CD4-positive, alpha-beta T cell treated with Interleukin-10 for 1 hour (primary cell): ENCODE data around the gene DENND11.
A peak's percentile ranks its signal among the peaks of the same experiment; 100 is the strongest.

Experiments
- DNase-seq: peaks from one replicate; pipeline ENCODE4 v3.0.0-alpha.2; 2020

DENND11 gene

DNA sequence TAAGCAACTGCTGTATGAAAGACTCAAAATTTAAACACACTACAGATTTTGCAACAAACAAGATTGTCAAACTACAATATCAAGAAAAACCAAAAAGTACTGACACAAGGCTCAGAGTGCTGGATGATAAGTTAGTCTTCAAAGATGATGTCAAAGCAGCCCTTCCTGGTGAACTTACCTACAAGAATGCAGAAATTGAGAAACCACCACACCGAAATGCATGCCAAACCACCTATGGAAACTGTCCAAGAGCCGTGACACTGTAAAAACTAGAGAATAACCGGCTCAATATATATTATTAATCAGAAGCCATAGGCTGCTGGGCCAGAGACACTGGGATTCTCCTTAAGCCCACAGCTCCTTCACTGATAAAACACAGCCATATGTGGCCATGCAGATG, 25.3 kb downstream of the DENND11 start:
- no peak for DNase-seq

DNA sequence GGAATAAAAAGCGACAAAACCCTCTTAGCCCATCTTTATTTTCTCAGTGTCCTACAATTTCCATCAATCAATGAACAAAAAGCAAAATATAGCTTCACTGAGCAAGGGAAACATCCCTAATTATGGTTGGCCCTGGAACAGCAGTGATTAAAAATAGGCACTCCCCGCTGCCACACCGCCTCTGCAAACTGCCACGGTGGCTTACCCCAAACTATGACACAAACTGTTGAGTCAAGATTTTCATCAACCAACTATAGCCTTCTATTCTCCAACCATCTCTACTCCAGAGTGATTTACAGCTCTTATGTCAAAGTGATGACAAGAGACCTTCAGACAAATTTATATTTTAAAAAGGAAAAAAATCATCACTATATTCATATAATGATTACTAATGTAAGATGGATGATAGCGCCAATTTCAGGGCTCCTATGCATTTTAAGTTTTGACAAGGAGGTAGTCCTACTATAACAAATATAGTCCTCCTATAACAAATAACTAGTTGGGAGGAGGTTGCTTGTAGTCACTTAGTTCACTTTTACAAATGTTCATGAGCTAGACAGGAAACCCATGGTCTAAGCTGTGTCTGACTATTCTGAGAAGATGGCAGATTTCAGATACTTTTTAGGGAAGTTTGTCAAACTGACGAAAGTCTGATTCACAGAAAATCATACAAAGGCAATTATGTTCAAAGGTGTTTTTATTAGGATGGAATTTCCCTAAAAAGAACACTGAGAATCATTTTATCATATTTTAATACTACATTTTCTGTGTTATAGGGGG, 26.3 kb downstream of the DENND11 start:
- no peak for DNase-seq

DNA sequence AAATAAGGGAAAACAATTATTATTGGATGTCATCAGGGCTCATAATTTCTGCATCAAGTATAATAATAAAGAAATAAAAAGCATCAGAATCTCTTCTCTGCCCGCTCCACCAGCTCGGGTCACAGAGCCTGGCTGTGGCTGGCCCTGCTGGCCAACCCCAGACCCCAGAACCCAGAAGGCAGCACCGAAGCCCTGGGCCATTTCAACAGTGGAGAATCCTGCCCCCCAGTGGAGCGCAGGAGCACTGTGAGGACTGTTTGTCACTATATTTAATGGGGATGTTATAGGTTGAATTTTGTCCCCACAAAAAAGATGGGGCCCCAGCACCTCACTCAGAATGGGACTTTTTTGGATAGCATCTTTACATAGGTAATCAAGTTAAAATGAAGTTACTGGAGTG, 27.3 kb downstream of the DENND11 start:
- DNase-seq = no peak

- no peak for DNase-seq
These were observed 27.7 kb downstream of the DENND11 start for GRCh38 chr7:141674171-141674671.

- no peak for DNase-seq
These were observed 28.6 kb downstream of the DENND11 start for GRCh38 chr7:141673346-141673745.

- no peak for DNase-seq
These were observed 30.1 kb downstream of the DENND11 start for GRCh38 chr7:141671705-141672496.

GRCh38 chr7:141668853-141669252, 33.1 kb downstream of the DENND11 start:
- DNase-seq = no peak

DNA sequence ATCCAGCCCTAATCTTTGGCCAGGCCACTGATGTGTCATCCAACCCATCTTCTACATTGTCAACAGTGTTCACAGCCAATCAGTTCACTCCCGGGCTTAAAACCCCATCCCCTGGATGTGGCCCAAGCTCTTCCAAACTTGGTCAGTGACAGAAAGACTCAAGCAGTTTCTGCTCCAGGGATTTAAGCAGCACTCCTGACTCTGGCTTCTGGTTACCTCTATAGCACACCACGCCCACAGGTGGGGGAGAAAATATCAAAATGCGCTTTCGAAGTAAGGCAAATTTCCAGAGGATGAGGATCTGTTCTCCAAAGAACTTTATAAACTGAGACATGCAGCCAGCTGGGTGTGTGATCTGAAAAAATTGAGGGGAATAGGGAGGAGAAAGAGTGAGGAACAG, 35.9 kb downstream of the DENND11 start:
- DNase-seq = no peak

DNA sequence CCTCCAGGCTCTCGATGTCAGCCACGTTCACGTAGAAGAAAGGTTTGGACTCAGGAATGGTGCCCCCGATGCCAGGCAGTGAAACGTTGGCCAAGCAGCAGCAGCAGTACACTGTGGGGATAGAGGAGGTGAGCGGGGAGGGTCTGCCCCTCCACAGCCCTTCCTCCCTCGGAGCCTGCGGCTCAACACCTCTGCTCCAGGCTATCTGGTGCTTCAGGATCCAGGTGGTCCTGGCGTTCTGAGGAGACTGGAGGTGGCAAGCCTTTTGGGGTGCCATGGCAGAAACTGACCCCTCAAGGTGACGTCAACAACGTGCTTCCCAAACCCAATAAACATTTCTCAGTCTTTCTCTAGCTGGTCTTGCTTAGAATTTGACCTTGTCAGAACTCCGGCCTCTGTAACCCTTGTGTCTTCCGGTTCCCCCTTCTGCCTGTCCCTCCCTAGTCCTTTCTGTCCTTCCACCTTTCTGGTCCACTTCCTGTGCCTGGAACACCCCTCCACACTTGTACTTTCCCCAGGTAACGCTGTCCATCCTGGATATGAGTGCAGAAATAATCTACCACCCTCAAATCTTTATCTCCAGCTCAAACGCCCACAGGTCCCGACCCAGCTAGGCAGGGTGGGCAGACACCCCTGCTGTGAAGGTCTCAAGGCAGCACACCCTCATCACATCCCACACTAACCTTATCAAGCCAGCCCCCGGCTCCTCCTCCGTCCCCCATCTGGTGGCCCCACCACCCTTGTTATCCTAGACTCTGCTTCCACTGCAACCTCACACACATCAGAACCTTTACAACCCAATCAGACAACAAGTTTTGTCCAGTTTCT, 36.5 kb downstream of the DENND11 start:
- DNase-seq = no peak

DNA sequence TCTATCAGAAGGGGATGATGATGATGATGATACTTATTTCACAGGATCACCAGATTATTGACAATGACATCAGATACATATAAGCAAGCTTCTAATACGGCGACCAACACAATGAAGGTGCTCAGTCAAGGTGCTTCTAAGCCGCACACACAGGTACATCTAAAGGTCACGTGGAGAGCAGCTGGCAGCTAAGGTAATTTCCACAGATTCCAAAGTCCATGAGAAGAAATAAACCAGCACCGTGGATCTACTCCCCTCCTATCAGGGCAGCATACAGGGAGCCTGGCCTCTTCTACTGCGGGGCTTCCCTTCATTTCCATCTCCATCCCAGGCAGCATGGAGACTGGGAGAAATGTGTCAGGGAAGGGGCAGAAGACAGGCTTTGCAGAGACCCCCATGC, 37.5 kb downstream of the DENND11 start:
- DNase-seq = no peak

- no peak for DNase-seq
These were observed 38.7 kb downstream of the DENND11 start for GRCh38 chr7:141663081-141663849.

GRCh38 chr7:141660259-141660658, 41.7 kb downstream of the DENND11 start:
- DNase-seq = no peak

DNA sequence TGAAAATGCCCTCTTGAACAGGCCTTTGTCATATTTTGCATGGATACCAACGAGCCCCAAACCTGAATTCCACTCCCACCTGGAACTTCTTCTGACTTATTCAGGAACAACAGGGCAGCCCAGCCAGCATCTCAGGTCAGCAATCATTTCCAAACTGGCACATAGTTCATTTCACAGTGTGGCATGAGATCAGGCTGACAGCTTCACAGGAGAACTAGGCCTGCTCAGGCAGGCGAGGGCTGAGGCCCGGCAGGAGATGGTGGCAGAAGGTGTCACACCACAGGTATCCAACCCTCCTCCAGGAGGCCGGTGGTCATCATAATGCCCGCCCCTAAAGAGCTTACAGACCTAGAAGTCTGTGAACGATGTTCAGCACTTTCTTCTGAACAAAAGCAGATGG, 42.5 kb downstream of the DENND11 start:
- DNase-seq = no peak

DNA sequence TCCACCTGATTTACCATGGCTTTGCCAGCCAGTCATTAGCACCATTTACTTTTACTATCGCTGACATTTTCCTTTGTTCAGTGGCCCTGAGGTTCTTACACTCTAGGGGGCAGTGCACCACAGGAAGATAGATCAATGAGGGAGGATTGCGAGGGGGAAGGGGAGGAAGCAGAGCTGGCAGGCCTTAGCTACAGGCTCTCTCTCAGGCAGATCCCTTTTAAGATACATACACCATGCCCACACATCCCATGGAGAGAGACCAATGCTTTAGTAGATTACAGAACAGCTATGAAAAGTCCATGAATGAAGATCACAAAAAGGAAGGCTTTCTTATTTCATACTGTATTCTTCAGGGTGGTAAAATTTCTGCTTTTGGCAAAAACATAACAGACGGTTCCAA, 47.4 kb downstream of the DENND11 start:
- peak; percentile 75 for DNase-seq

- DNase-seq = no peak
These were observed 49.3 kb downstream of the DENND11 start for GRCh38 chr7:141652691-141653090.
